DOHH2 (cell line): ENCODE results near the gene RNF213.

Source experiments
- EZH2phosphoT487 ChIP-seq: fragments of 200-600 bp; sonication (generic); IDR thresholded peaks from 2 replicates; pipeline ENCODE4 v1.6.1; 2017; ENCODE audit warnings: borderline replicate concordance, mild to moderate bottlenecking, antibody characterized with exemption, low read length, moderate library complexity, mixed read lengths
- TF ChIP-seq, protein P1 (sequence below): fragments of 200-600 bp; sonication (generic); IDR thresholded peaks from one replicate; pipeline ENCODE4 v1.5.1; 2014; ENCODE audit warnings: antibody characterized with exemption, mild to moderate bottlenecking, low read depth, low read length; ENCODE audit not compliant: poor library complexity, severe bottlenecking

DNA sequence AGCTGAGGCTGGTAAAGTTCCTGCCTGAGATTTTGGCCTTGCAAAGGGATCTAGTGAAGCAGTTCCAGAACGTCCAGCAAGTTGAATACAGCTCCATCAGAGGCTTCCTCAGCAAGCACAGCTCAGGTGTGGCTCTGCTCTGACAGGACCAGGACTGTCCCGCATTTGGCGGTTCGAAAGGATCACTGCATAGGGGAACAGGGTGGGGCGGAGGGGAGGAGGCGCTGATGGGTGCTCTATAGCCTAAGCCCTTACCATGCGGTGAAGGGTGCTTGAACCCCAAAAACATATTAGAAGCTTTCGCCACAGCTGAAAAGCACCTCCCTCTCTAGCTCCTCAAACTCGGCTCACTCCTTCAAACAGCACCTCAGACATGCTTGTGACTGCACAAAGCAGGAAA, 124.4 kb downstream of the RNF213 start:
- TF ChIP-seq, protein P1, sequence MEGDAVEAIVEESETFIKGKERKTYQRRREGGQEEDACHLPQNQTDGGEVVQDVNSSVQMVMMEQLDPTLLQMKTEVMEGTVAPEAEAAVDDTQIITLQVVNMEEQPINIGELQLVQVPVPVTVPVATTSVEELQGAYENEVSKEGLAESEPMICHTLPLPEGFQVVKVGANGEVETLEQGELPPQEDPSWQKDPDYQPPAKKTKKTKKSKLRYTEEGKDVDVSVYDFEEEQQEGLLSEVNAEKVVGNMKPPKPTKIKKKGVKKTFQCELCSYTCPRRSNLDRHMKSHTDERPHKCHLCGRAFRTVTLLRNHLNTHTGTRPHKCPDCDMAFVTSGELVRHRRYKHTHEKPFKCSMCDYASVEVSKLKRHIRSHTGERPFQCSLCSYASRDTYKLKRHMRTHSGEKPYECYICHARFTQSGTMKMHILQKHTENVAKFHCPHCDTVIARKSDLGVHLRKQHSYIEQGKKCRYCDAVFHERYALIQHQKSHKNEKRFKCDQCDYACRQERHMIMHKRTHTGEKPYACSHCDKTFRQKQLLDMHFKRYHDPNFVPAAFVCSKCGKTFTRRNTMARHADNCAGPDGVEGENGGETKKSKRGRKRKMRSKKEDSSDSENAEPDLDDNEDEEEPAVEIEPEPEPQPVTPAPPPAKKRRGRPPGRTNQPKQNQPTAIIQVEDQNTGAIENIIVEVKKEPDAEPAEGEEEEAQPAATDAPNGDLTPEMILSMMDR, result no peak
- no peak for TF ChIP-seq EZH2phosphoT487
